ENCODE results near the gene SMARCC1.

Gene SMARCC1

DNA sequence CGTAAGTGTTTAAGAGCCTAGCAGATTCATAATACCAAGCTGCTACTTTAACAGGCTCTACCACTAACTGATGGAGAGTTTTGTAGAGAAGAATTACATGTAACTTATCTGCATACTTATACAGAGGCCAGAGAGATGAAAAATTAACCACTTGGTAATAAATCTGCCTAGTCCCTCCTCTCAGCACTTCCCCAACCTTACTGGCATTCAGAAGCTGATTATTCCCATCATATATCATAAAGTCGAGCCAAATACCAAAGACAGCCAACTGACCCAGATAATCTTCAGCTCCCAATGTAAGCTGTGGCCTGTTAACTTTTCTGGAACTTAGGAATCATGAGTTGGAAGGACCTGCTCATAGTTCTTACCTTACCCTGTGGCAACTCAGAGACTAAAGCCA is 177.5 kb downstream of the SMARCC1 start:
- DNase-seq (ENCODE audit: extremely low read depth, low read depth): no peak
- H3K4me3 ChIP-seq (replicated peaks; ENCODE audit: low read depth, low read length): no peak overlapping the region
- no peak for TF ChIP-seq CTCF (IDR thresholded peaks at IDR 0.05; ENCODE audit: low read depth, low read length, missing control alignments)

DNA sequence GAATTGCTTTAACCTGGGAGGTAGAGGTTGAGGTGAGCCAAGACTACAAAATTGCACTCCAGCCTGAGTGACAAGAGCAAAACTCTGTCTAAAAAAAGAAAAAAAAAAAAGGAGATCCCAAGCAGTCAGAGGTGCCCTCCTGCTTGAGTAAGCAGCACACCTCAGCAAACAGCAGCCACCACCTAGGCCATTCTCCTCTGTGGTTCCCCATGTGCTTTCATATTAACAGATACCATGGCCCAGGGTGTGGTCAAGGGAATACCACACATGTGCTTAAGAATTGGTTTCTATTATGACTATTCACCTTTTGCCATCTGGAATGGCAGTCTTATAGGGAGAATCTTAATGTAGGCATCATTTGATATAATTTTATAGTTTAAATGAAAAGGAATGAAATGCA is 178.4 kb downstream of the SMARCC1 start:
- DNase-seq (ENCODE audit: extremely low read depth, low read depth): no peak
- TF ChIP-seq CTCF (IDR thresholded peaks at IDR 0.05; ENCODE audit: low read depth, low read length, missing control alignments): no peak

DNA sequence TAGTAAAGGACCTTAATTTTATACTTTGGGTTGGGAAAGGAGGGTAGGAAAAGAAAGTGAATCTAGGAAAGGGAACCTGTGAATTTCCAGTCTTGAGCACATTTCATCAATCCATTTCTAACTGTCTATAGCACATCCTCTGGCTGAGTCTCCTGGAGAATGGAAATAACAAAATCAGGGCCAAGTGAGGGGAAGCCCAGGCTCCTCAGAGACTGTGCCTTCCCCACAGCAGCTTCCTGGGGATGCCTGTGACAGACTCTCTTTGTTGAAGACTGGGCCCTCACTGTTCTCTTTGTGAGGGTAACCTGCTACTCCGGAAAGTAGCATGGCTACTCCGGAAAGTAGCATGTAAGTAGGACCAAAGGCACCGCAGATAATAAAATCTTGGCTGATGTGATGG is 180.4 kb downstream of the SMARCC1 start:
- TF ChIP-seq CTCF (IDR thresholded peaks at IDR 0.05; ENCODE audit: low read depth, low read length, missing control alignments): no peak
- H3K4me3 ChIP-seq (replicated peaks; ENCODE audit: low read depth, low read length): no peak overlapping the region
- DNase-seq (ENCODE audit: extremely low read depth, low read depth): no peak

More for the DNA sequence above, 178.4 kb downstream of the SMARCC1 start:
- H3K4me3 ChIP-seq (replicated peaks; ENCODE audit: low read depth, low read length): no peak overlapping the region

GRCh38 chr3:47594792-47595191 is 186.9 kb downstream of the SMARCC1 start:
- no peak for DNase-seq (ENCODE audit: extremely low read depth, low read depth)
- H3K4me3 ChIP-seq (replicated peaks; ENCODE audit: low read depth, low read length): no peak overlapping the region
- no peak for TF ChIP-seq CTCF (IDR thresholded peaks at IDR 0.05; ENCODE audit: low read depth, low read length, missing control alignments)

GRCh38 chr3:47592066-47592795 is 189.5 kb downstream of the SMARCC1 start:
- H3K4me3 ChIP-seq (replicated peaks; ENCODE audit: low read depth, low read length): no peak overlapping the region
- DNase-seq (ENCODE audit: extremely low read depth, low read depth): no peak
- TF ChIP-seq CTCF (IDR thresholded peaks at IDR 0.05; ENCODE audit: low read depth, low read length, missing control alignments): no peak

GRCh38 chr3:47590216-47590615 is 191.5 kb downstream of the SMARCC1 start:
- no peak for DNase-seq (ENCODE audit: extremely low read depth, low read depth)
- H3K4me3 ChIP-seq (replicated peaks; ENCODE audit: low read depth, low read length): no peak overlapping the region
- TF ChIP-seq CTCF (IDR thresholded peaks at IDR 0.05; ENCODE audit: low read depth, low read length, missing control alignments): no peak

GRCh38 chr3:47588587-47588986 is 193.1 kb downstream of the SMARCC1 start:
- TF ChIP-seq CTCF (IDR thresholded peaks at IDR 0.05; ENCODE audit: low read depth, low read length, missing control alignments): no peak
- DNase-seq (ENCODE audit: extremely low read depth, low read depth): no peak
- H3K4me3 ChIP-seq (replicated peaks; ENCODE audit: low read depth, low read length): no peak overlapping the region
